K562 (cell line): ENCODE results near the gene CLCF1. TPM values are rescaled to one million over a fixed set of nuclear protein-coding genes. Genes with fewer than 3 reads are reported as not detected.

Source experiments
- BACH1 ChIP-seq: fragments of 200-800 bp; sonication (Bioruptor generic); IDR thresholded peaks from 2 replicates; pipeline ENCODE4 v1.6.1; 2016; ENCODE audit warnings: missing genetic modification characterization, missing compliant biosample characterization
- C11orf30 ChIP-seq: fragments of 450-650 bp; IDR thresholded peaks from 2 replicates; pipeline ENCODE4 v1.6.1; 2016; ENCODE audit warnings: low read depth, mild to moderate bottlenecking
- DDX20 ChIP-seq: fragments of 450-650 bp; IDR thresholded peaks from 2 replicates; pipeline ENCODE4 v1.6.1; 2016; ENCODE audit warnings: missing genetic modification characterization, low read depth, mild to moderate bottlenecking, missing compliant biosample characterization, moderate library complexity
- DPF2 ChIP-seq: fragments of 450-650 bp; IDR thresholded peaks from 2 replicates; pipeline ENCODE4 v1.6.1; 2016
- EP300 ChIP-seq: IDR thresholded peaks from 2 replicates; pipeline ENCODE4 v1.6.1; 2012; ENCODE audit warnings: low read length, improper control_type of control experiment
- FOXK1 ChIP-seq: sonication (generic); formaldehyde crosslinking; IDR thresholded peaks from 2 replicates; pipeline ENCODE4 v1.8.0; 2022; ENCODE audit warnings: missing genetic modification reagents, mild to moderate bottlenecking, borderline replicate concordance
- FOXP1 ChIP-seq: sonication (generic); formaldehyde crosslinking; IDR thresholded peaks from 2 replicates; pipeline ENCODE4 v1.8.0; 2022; ENCODE audit warnings: mild to moderate bottlenecking, missing genetic modification reagents
- GTF2E2 ChIP-seq: fragments of 200-800 bp; sonication (Bioruptor generic); IDR thresholded peaks from 2 replicates; pipeline ENCODE4 v1.6.1; 2016; ENCODE audit warnings: missing genetic modification characterization, missing compliant biosample characterization
- MTA1 ChIP-seq: fragments of 450-650 bp; IDR thresholded peaks from 2 replicates; pipeline ENCODE4 v1.6.1; 2017; ENCODE audit warnings: borderline replicate concordance
- NRF1 ChIP-seq, 2 experiments: fragments of 450-650 bp; IDR thresholded peaks in 1 of 2; conservative IDR thresholded peaks in 1 of 2; 2 replicates each; pipeline ENCODE4 v1.6.1; 2014; ENCODE audit warnings: mild to moderate bottlenecking in 2 of 2
- RBM22 ChIP-seq: fragments of 200-400 bp; formaldehyde crosslinking; IDR thresholded peaks from 2 replicates; pipeline ENCODE4 v1.6.1; 2018; ENCODE audit warnings: low read length, low read depth; ENCODE audit not compliant: poor library complexity, severe bottlenecking
- TFE3 ChIP-seq: fragments of 450-650 bp; formaldehyde crosslinking; IDR thresholded peaks from 2 replicates; pipeline ENCODE4 v1.4.0; 2020; ENCODE audit warnings: mild to moderate bottlenecking, mixed read lengths
- THAP7 ChIP-seq: fragments of 250-450 bp; sonication (Bioruptor Pico); IDR thresholded peaks from 2 replicates; pipeline ENCODE4 v1.5.0; 2021
- ZBTB40 ChIP-seq, 2 experiments: fragments of 450-650 bp in 1 of 2; sonication (generic) in 1 of 2; formaldehyde crosslinking in 1 of 2; IDR thresholded peaks; 2 replicates each; pipeline versions ENCODE4 v1.7.1 to v1.9.0; 2016 to 2022; ENCODE audit warnings: inconsistent platforms in 1 of 2, mild to moderate bottlenecking in 1 of 2, missing genetic modification reagents in 1 of 2
- polyA plus RNA-seq, 8 experiments: library from polyadenylated mRNA; depleted of rRNA in 4 of 8; stranded (reverse) in 5 of 8; unstranded in 3 of 8; fragments of >200 nt; fragmentation: Nextera tagmentation in 2 of 8; fragmentation: Illumina TruSeq in 1 of 8; extraction: Ambion mirVana in 2 of 8; extraction: Trizol in 1 of 8; gene quantifications; 2 replicates each; pipeline versions ENCODE4 v1.2.1 to v1.2.3, GENCODE V29; 2011 to 2014; ENCODE audit warnings: inconsistent platforms in 1 of 8, missing spikeins in 1 of 8
- total RNA-seq, 7 experiments: library from RNA; depleted of rRNA in 6 of 7; stranded (reverse); fragments of >200 nt in 6 of 7; fragmentation: Illumina TruSeq in 2 of 7; extraction: Trizol in 2 of 7; gene quantifications; 2 replicates each; pipeline versions ENCODE4 v1.2.1 to v1.2.3, GENCODE V29; 2011 to 2021; ENCODE audit warnings: low replicate concordance in 1 of 7
- TF ChIP-seq, protein P1 (sequence below): fragments of 450-650 bp; IDR thresholded peaks from 2 replicates; pipeline ENCODE4 v1.6.1; 2017; ENCODE audit warnings: antibody characterized with exemption

The CLCF1 gene
- total and polyA plus RNA-seq, 9 of the 15 experiments (the other 6 are each of a cell fraction or from before 2014, with no cell fraction given), result 0.49 to 5.8 (median 3.0) TPM

- TF ChIP-seq ZBTB40 (IDR thresholded peaks at IDR 0.05), result 0 out of 2 replicates have a peak, but pooled peaks have one; percentile 21
- no peak for TF ChIP-seq ZBTB40 (CRISPR knock-in tag; IDR thresholded peaks at IDR 0.05)
- TF ChIP-seq NRF1 (conservative IDR thresholded peaks at IDR 0.05 in 1 of 2, IDR thresholded peaks at IDR 0.05 in 1 of 2), result peak; percentile 50 to 61
- TF ChIP-seq C11orf30, result no peak
- TF ChIP-seq EP300, result no peak
- no peak for TF ChIP-seq MTA1
- TF ChIP-seq TFE3 (CRISPR knock-in tag), result no peak
- TF ChIP-seq, protein P1, sequence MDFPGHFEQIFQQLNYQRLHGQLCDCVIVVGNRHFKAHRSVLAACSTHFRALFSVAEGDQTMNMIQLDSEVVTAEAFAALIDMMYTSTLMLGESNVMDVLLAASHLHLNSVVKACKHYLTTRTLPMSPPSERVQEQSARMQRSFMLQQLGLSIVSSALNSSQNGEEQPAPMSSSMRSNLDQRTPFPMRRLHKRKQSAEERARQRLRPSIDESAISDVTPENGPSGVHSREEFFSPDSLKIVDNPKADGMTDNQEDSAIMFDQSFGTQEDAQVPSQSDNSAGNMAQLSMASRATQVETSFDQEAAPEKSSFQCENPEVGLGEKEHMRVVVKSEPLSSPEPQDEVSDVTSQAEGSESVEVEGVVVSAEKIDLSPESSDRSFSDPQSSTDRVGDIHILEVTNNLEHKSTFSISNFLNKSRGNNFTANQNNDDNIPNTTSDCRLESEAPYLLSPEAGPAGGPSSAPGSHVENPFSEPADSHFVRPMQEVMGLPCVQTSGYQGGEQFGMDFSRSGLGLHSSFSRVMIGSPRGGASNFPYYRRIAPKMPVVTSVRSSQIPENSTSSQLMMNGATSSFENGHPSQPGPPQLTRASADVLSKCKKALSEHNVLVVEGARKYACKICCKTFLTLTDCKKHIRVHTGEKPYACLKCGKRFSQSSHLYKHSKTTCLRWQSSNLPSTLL, result no peak
- no peak for TF ChIP-seq DDX20
- TF ChIP-seq DPF2, result peak; percentile 33; the same call in 1 of the 2 replicates
- no peak for TF ChIP-seq GTF2E2
- TF ChIP-seq FOXP1 (CRISPR knock-in tag), result no peak
- peak; percentile 54 for TF ChIP-seq RBM22
- no peak for TF ChIP-seq THAP7
- no peak for TF ChIP-seq BACH1
- TF ChIP-seq FOXK1 (CRISPR knock-in tag), result 0 out of 2 replicates have a peak, but pooled peaks have one; percentile 9
Observed at GRCh38 chr11:67400942-67401494, 27.6 kb upstream of the CLCF1 start (continued).
